SH-SY5Y (cell line): ENCODE results near the gene COMMD9.

Experiments used
- GATA2 ChIP-seq: IDR thresholded peaks from 2 replicates; pipeline ENCODE4 v1.6.1; 2011; ENCODE audit warnings: mild to moderate bottlenecking, low read depth, low read length
- GATA3 ChIP-seq: IDR thresholded peaks from 2 replicates; pipeline ENCODE4 v1.6.1; 2011; ENCODE audit warnings: low read depth, mild to moderate bottlenecking, low read length, moderate library complexity

The COMMD9 gene

DNA sequence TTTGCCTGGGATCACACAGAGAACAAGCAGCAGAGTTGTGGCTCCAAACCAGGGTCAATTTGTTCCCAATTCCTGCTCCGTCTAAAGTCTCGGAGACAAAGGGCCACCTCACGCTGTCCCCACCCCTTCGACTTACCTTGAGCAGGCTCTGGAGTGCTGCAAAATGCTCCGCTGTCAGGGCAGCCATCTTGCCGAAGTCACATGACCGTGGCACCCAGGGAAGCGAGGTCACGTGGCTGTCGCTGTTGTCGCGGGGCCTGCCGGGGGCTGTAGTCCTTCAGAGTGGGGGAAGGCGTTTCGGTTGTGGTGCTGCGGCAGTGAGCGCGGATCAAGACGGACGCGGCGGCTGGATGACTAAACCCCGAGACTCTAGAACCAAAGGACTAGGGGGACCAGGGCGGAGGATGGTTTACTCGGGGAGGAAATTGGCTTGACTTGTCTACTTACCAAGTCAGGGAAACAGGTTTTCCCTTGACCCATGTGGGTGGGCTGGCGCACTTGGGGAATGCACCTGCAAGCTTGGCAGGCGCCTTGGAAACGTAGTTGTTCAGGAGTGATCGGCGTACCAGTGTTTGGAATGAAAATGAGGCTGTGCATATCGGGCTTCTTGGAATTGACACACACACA is at the start of gene COMMD9:
COMMD9 (minus strand) TSS at position 199 of the 627 bp plus-strand sequence; CDS start at position 187, 12 bp downstream.
- TF ChIP-seq GATA3 (no peak), GATA2 (no peak)

DNA sequence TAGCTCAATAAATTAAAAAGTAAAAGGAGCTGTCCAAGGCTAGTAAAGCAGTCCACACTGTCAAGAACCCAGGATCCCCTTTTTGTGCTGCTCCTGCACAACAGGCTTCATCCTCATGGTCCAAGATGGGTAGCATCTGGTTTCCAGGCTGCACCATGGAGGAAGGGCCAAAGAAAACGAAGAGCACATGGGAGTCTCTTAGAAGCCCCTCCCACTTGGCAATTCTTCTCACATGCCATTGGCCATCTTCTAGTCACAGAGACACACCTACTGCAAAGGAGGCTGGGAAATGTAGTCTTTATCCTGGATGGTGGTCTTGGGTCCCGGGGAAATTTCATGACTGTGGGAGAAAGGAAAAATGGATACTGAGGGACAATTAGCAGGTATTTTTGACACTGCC is 44.7 kb upstream of the COMMD9 start:
- TF ChIP-seq GATA2 (no peak), GATA3 (no peak)

DNA sequence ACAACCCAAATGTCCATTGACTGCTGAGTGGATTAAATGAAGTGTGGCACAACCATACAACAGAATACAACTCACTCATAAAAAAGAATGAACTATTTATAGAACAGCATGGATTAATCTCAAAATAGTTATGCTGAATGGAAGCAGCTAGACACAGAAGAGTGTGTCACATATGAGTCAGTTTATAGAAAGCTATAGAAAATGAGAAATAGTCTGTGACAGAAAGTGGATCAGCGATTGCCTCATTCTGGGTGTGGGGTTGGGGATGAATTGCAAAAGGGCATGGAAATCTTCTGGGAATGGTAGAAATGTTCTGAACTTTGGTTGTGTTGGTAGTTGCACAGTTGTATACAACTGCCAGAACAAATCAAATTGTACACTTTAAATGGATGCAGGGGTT is 44.2 kb upstream of the COMMD9 start:
- TF ChIP-seq GATA3, result no peak
- no peak for TF ChIP-seq GATA2

DNA sequence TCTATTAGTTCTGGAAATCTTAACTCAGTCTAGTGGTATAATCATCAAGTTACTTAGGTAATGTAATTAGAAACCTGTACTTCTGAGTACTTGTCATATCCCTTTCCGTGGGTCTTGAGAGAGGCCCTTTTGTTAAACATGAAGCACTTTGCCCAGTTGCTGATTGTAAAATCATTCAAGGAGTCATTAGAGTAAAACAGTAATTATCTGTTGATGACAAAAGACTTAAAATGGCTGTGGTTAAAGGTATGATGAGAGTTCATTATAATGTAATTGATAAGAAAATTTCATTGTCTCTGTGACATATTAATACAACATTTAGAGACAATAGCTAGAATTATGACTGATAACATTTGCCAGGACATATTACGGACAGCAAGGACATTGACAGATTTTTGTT is 41.2 kb upstream of the COMMD9 start:
- TF ChIP-seq GATA2 (no peak), GATA3 (no peak)

DNA sequence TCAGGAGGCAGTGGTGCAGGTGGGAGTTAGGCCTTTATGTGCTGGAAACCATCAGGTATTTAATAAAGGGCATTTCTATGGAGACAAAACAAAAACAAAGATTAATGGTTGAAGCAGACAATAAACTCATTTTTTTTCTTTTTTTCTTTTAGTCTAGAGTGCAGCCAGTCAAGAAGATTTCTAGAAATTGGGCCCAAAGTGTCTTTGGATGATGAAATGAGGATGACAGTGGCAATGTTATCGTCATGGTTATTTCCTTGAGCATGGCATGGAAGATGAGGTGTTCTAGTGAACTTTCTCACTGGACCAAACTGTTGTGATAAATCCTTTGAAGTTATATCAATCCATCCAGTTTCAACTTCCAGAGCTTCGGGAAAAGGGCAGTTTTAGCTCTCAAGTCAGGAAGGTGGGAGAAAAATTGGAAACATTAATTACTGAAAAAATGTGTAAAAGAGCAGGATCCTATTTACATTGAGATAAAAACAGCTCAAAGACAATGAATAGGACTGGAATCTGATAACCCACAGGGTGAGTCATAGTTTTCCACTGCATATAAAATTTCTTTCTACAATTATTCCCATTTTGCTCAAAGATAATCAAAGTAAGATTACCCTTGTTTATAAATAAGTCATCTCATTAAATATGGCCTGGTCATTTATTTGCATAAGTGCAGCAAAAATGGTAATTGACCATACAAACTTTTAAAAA is 39.9 kb upstream of the COMMD9 start:
- no peak for TF ChIP-seq GATA3
- no peak for TF ChIP-seq GATA2

DNA sequence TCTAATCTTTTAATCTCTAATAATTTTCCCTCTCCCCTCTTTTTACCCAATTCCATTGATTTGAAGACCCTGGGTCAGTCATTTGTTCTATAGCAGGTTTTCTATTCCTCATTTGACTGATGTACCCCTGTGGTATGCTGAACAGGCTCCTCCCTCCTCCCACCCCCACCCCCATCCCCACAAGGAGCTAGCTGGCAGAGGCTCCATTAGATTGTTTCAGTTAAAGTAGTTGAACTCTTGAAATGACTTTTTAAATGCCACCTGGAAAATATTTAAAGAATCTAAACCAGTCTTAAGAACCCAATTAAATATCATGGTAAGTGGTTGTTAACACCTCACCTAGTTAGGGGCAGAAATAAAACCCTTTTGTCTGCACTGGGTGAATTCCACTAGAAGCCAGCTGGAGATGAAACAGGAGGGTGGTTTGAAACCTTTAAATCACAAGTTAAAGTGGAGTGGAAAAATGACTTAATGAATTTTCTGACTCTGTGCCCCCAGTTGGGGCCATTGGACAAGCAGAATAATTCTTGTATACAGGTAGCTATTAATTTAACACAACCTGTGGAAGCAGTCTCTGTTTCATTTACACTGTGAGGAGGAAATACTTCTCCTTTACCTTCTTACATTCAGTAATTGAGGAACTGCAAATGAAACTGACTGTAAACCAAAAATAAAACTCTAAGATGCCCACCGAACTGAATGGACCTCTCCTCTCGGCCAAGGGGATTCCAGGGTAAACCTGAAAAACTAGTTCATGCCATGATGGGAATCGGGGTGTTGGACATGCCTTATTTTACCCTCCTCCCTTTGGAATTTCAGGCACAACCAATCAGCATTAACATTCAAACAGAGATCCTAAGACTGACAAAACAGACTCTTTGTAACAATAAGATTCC is 37.5 kb upstream of the COMMD9 start:
- TF ChIP-seq GATA2, result no peak
- no peak for TF ChIP-seq GATA3

DNA sequence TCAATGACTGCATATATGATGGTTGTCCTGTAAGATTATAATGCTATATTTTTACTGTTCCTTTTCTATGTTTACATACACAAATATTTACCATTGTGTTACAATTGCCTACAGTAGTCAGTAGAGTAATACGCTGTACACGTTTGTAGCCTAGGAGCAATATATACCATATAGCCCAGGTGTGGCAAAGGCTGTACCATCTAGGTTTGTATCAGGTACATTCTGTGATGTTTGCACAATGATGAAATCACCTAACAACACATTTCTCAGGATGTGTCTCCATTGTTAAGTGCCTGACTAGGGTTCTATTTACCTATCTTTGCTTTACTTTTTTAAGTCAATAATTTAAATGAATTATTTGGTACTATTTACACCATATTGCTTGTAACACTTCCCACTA is 28.8 kb upstream of the COMMD9 start:
- no peak for TF ChIP-seq GATA2
- TF ChIP-seq GATA3, result no peak

DNA sequence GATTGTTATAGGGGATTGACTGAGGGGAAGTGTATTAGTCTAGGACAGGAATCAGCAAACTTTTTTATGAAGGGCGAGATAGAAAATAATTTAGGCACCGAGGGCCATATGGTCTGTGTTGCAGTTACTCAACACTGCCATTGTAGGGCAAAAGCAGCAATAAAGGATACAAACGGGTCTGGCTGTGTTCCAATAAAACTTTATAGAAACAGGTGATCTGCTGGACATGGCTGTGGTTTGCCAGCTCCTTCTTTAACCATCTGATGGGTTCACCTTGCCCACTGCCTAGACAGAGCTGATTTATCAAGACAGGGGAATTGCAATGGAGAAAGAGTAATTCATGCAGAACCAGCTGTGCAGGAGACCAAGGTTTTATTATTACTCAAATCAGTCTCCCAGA is 26.8 kb upstream of the COMMD9 start:
- no peak for TF ChIP-seq GATA2
- TF ChIP-seq GATA3, result no peak

DNA sequence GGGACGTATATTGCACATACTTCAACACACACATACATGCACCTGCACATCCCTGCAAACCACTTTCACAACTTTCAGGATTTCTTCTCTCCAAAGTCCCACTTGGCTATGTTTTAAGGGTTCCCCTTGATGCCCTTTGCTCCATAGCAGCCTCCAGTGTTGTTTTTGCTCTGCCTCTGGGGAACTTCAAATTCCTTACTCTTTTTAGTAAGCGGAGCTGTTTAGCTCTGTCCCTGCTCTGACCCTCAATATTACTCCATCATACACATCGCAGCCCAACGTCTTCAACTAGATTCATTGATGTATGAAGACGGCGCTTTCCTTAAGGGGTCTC is 25.2 kb upstream of the COMMD9 start:
- TF ChIP-seq GATA2 (no peak), GATA3 (no peak)

DNA sequence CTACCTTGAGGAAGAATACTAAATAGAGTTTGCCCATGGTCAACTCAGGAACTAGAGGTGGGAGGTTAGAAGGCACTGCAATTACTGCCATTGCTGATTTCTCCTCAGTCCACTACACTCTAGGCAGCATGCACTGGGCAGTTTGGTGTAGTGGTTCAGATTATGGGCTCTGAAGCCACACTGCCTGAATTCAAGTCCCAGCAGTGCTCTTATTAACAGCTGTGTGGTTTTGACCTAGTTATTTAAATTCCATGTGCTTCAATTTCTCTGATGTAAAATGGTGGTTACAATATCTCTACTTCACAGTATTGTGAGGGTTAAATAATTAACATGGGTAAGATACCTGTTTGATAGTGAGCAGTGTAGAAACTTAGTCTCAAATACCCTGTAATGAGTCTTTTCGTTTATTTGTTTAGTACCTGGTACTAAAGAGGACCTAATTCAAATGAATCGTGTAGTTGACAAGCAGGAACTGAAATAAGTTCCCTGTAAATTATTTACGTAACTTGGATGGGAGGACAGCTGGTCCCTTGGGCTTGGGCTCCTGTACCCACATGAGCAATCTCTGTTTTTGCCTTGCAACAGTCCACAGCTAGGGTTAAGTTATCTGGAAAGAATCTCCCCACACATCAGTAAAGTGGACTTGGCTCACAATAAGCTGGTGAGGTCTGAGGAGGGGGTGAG is 24.7 kb upstream of the COMMD9 start:
- TF ChIP-seq GATA3 (no peak), GATA2 (no peak)

DNA sequence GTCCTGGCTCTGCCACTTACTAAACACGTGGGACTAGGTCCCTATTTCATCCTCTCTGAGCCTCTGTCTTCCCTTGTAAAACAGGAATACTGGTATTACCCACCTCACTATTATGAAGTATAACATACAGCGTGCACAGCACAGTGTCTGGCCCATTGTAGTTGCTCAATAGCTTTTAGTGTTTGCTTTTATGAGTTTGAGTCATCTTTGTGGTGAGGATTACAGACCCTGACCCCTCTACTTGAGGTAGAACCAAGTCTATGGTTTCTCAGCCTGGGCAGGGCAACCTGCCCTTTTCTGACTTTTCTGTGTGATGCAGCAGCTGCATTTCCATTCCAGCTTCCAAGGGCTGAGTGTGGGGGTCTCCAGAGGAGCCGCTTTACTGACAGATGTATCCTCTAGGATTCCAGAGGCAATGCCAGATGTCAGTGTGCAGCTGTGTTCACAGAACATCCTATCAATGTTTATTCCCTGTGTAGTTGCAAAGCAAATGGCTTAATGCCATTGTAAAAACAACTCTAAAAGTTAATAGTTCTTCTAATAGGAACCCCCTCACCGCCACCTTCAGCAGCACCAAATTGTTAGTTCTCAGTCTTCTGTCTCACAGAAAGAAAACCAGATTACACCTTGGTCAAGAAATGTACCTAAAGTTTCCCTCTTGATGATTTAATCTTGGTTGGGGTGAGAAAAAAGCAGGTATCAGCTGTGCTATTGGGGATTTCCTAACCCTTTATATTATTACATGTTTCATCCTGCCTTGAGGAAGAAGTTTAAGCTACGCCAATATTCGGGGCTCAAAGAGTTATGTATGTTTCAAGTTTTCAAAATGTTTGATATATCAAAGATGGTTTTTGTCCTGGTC is 23.6 kb upstream of the COMMD9 start:
- TF ChIP-seq GATA3 (no peak), GATA2 (no peak)

DNA sequence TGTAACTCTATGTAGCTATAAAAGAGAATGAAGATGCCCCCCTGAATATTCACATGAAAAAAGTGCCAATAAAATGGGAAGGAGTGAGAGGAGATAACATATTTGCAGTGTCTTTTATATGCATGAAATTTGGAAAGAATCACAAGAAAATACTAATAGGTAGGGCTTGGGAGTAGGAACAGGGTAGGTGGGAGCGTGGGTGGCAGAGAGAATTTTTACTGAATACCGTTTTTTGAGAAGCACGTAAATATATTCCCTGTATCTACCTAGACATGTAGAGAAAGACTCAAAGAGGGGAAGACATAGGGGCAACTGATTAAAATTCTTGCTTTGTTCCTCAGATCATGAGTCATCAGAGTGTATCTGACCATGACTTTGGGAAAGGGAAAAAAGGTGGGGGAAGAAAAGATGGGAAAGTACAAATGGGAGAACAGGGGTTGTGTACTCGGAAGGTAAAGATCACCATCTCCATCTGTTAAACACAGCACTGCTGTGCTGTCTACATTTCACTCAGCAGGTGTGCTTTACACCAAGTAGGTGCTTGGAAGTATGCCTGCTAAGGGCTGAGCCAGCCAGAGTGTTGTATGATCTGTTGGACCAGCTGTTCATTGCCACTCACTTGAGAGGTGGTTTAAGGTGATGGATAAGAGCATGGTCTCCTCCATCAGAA is 22.8 kb upstream of the COMMD9 start:
- TF ChIP-seq GATA2, result no peak
- no peak for TF ChIP-seq GATA3

DNA sequence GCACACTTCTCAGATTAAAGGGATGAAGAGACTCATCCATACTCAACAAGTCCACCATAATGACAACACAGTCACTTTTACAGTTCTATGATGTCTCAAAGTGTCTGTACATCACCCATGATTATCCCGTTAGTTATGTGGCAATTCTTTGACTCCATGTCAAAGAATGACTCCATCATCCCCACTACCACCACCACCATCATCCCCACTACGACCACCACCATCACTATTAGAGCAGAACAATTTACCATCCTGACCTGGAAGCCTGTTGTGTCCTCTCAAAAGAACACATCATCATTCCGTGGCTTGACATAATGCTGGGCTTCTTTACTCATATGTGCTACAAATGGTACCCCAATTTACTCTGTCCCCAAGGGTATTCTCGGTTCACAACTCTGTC is 20.6 kb upstream of the COMMD9 start:
- TF ChIP-seq GATA3 (no peak), GATA2 (no peak)

DNA sequence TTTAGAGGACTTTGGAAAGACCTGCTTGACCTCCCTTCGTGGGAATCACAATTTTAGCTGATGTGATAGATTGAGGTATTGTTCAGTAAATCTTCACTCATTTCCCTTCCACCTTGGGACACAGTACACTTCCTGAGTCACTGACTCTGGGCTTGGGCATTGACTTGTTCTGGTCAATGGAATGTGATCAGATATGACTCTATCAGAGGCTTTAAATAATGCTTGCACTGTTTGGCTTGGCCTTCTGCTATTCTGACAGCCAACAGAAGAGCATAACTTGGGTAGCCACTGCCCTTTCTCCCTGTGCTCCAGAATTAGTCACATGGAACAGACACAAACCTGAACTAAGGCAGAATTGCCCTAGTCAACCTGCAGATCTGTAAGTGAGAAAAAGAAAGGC is 19.4 kb upstream of the COMMD9 start:
- TF ChIP-seq GATA2 (no peak), GATA3 (no peak)
